ENCODE measurements around the gene ZNF684.
"Not testable (repeated sequence)": the region's sequence is repeated elsewhere in the genome, so short reads cannot be mapped to it uniquely, and the experiment has no call there.

ZNF684 gene

DNA sequence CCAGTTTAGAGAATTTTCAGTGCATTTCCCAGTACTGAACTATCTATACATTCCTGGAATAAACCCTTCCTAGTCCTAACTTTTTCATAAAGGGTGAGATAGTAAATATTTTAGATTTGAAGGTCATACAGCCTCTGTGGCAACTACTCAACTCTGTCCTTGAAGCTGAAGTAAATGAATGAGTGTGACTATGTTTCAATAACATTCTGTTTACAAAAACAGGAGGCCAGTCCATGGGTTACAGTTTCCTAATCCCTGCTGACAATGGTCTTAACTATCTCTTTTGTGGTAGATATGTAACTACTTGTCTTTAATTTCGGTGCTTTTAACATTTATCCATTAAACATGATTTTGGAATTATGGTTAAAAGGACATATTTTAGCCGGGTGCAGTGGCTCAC, 4.3 kb downstream of the ZNF684 start:
- Histone ChIP-seq H3K4me1 (peaks cover 0 to 12% (median 8%) of the 10 kb centered on the region in 4 donors), H3K27ac (no peak overlapping the region), H3K27me3 (no peaks in the 10 kb centered on the region), H3K4me3 (no peak overlapping the region), H3K9me3 (no peaks in the 10 kb centered on the region), H3K36me3 (peaks cover 0 to 12% (median 4%) of the 10 kb centered on the region in 3 donors)
- TF ChIP-seq, protein P1, sequence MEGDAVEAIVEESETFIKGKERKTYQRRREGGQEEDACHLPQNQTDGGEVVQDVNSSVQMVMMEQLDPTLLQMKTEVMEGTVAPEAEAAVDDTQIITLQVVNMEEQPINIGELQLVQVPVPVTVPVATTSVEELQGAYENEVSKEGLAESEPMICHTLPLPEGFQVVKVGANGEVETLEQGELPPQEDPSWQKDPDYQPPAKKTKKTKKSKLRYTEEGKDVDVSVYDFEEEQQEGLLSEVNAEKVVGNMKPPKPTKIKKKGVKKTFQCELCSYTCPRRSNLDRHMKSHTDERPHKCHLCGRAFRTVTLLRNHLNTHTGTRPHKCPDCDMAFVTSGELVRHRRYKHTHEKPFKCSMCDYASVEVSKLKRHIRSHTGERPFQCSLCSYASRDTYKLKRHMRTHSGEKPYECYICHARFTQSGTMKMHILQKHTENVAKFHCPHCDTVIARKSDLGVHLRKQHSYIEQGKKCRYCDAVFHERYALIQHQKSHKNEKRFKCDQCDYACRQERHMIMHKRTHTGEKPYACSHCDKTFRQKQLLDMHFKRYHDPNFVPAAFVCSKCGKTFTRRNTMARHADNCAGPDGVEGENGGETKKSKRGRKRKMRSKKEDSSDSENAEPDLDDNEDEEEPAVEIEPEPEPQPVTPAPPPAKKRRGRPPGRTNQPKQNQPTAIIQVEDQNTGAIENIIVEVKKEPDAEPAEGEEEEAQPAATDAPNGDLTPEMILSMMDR (IDR thresholded peaks at IDR 0.05): no peak
- intact Hi-C loops (cut with DNase I; ENCODE audit: low total_unique reads): no loop called here
- no peak for DNase-seq

DNA sequence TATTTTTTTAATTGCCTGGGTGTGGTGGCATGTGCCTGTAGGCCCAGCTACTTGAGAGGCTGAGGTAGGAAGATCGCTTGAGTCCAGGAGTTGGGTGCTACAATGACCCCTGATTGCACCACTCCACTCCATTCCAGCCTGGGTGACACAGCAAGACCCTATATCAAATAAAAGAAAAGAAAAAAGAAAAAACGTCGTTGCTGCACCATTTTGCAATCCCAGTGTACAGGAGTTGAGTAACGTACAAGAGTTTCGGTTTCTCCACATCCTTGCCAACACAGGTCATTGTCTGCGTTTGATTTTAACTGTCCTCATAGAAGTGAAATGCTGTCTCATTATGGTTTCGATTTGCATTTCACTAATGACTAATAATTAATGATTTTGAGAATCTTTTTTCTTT, 7.9 kb downstream of the ZNF684 start:
- TF ChIP-seq, protein P1 (IDR thresholded peaks at IDR 0.05): no peak
- Histone ChIP-seq H3K27ac (no peak overlapping the region), H3K4me1 (no peaks in the 10 kb centered on the region), H3K4me3 (no peak overlapping the region), H3K9me3 (no peaks in the 10 kb centered on the region), H3K27me3 (no peaks in the 10 kb centered on the region), H3K36me3 (peaks cover 23 to 48% (median 36%) of the 10 kb centered on the region in 3 donors)
- intact Hi-C loops (cut with DNase I; ENCODE audit: low total_unique reads): no loop called here
- DNase-seq: no peak

DNA sequence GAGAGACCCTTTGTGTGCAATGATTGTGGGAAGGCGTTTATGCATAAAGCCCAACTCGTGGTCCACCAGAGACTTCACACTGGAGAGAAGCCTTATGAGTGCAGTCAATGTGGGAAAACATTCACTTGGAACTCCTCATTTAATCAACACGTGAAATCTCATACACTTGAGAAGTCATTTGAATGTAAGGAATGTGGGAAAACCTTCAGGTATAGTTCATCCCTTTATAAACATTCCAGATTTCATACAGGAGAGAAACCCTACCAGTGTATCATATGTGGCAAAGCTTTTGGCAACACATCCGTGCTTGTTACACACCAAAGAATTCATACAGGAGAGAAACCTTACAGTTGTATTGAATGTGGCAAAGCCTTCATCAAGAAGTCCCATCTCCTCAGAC, 15.5 kb downstream of the ZNF684 start:
- intact Hi-C loops (cut with DNase I; ENCODE audit: low total_unique reads): no loop called here
- H3K36me3 ChIP-seq: peaks cover 53 to 58% (median 54%) of the 10 kb centered on the region in 3 donors
- no peaks in the 10 kb centered on the region for H3K27me3 ChIP-seq

DNA sequence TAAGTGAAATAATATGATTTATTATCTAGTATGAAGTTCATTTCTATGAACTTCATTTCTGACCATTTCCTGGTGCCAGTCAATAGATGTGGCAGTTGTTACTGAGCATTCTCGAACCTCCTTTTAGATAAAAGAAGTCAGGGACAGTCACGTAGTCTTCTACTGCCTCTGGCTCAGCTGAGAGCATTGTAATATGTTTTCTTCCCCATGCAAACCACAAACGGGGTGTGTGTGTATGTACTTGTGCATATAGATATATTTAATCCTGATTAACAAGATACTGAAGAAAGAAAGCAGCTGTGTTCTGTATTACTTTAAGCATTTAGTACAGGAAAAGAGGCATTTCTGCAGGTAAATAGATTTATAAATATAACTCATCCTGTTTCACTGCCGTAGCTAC, 21.6 kb downstream of the ZNF684 start:
- H3K27ac ChIP-seq: no peak overlapping the region
- no peaks in the 10 kb centered on the region for H3K4me1 ChIP-seq
- DNase-seq: no peak
- peaks cover 0 to 3% (median 2%) of the 10 kb centered on the region in 3 donors for H3K36me3 ChIP-seq
- no peak overlapping the region for H3K4me3 ChIP-seq
- intact Hi-C loops (cut with DNase I; ENCODE audit: low total_unique reads): no loop called here
- H3K9me3 ChIP-seq: no peaks in the 10 kb centered on the region
- TF ChIP-seq, protein P1 (IDR thresholded peaks at IDR 0.05): no peak
- H3K27me3 ChIP-seq: no peaks in the 10 kb centered on the region

More for the DNA sequence above, 15.5 kb downstream of the ZNF684 start:
- no peak for DNase-seq
- TF ChIP-seq, protein P1 (IDR thresholded peaks at IDR 0.05): no peak
- Histone ChIP-seq H3K27ac (no peak overlapping the region), H3K9me3 (peaks cover 0 to 17% (median 11%) of the 10 kb centered on the region in 3 donors), H3K4me3 (no peak overlapping the region), H3K4me1 (no peaks in the 10 kb centered on the region)

DNA sequence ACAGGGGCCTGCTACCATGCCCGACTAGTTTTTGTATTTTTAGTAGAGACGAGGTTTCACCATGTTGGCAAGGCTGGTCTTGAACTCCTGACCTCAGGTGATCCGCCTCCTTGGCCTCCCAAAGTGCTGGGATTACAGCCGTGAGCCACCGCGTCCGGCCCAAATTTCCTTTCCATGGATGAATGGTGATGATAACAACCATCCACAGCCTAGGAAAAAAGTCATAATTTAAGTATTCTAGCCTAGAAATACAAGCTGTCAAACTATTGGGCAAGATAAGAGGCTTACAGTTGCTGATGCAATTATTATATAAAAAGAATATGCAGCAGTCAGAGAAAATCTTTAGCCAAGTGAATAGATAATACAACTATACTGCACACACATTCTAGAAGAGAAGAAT, 23.4 kb downstream of the ZNF684 start:
- H3K36me3 ChIP-seq; H3K4me3 ChIP-seq; H3K4me1 ChIP-seq; H3K9me3 ChIP-seq; intact Hi-C loops (cut with DNase I; ENCODE audit: low total_unique reads); H3K27ac ChIP-seq; DNase-seq; H3K27me3 ChIP-seq: not testable (repeated sequence)

DNA sequence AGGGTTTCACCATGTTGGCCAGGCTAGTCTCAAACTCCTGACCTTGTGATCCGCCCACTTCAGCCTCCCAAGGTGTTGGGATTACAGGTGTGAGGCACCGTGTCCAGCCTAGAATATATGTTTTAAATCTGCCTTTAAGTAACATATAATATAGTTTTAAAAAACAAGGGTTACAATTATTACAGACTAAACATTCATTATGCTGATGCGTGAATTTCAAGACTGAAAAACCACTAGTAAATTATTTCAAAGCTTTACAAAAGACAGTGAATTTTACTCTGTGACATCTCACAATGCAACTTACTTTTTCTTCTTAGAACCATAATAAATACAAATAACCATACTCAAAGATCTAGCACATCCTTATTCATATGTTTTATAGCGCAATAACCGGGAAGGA, 24.7 kb downstream of the ZNF684 start:
- DNase-seq: no peak
- no peaks in the 10 kb centered on the region for H3K36me3 ChIP-seq
- no peaks in the 10 kb centered on the region for H3K27me3 ChIP-seq
- intact Hi-C loops (cut with DNase I; ENCODE audit: low total_unique reads): no loop called here
- no peak overlapping the region for H3K27ac ChIP-seq
- H3K9me3 ChIP-seq: no peaks in the 10 kb centered on the region
- TF ChIP-seq, protein P1 (IDR thresholded peaks at IDR 0.05): no peak
- H3K4me1 ChIP-seq: no peaks in the 10 kb centered on the region
- H3K4me3 ChIP-seq: no peak overlapping the region

DNA sequence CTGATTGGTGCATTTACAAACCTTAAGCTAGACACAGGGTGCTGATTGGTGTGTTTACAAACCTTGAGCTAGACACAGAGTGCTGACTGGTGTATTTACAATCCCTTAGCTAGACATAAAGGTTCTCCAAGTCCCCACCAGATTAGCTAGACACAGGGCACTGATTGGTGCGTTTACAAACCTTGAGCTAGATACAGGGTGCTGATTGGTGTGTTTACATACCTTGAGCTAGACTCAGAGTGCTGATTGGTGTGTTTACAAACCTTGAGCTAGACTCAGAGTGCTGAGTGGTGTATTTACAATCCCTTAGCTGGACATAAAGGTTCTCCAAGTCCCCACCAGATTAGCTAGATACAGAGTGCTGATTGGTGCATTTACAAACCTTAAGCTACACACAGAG, 26.8 kb downstream of the ZNF684 start:
- H3K4me1 ChIP-seq; H3K27me3 ChIP-seq; intact Hi-C loops (cut with DNase I; ENCODE audit: low total_unique reads); H3K4me3 ChIP-seq; H3K9me3 ChIP-seq; DNase-seq; H3K27ac ChIP-seq; H3K36me3 ChIP-seq: not testable (repeated sequence)
